H9 (cell line): Measurements from ENCODE around the gene FGF3. TPM values are rescaled to one million over a fixed set of nuclear protein-coding genes. Genes with fewer than 3 reads are reported as not detected.

ENCODE experiments used
- DNase-seq: peaks from one replicate; pipeline ENCODE4 v3.0.0-alpha.2; 2017
- H2AFZ ChIP-seq: one replicate; pipeline ENCODE4 v1.6.1; 2013; ENCODE audit warnings: mild to moderate bottlenecking, low read length, control low read depth, moderate library complexity
- H2AK5ac ChIP-seq: 2 replicates; pipeline ENCODE4 v1.6.1; 2013; ENCODE audit warnings: low read length, control low read depth, mixed read lengths; ENCODE audit not compliant: insufficient read length
- H2BK120ac ChIP-seq: one replicate; pipeline ENCODE4 v1.6.1; 2013; ENCODE audit warnings: low read depth, mild to moderate bottlenecking, low read length, control low read depth, inconsistent platforms; ENCODE audit not compliant: poor library complexity, severe bottlenecking
- H2BK12ac ChIP-seq: 2 replicates; pipeline ENCODE4 v1.6.1; 2013; ENCODE audit warnings: low read length, control low read depth, mixed read lengths, low read depth; ENCODE audit not compliant: insufficient read length
- H2BK15ac ChIP-seq: 2 replicates; pipeline ENCODE4 v1.6.1; 2013; ENCODE audit warnings: low read depth, low read length, control low read depth
- H2BK20ac ChIP-seq: one replicate; pipeline ENCODE4 v1.6.1; 2013; ENCODE audit warnings: low read depth, mild to moderate bottlenecking, low read length, control low read depth, inconsistent platforms; ENCODE audit not compliant: poor library complexity, severe bottlenecking
- H2BK5ac ChIP-seq: 2 replicates; pipeline ENCODE4 v1.6.1; 2013; ENCODE audit warnings: low read length, control low read depth, mixed read lengths; ENCODE audit not compliant: insufficient read length
- H3K14ac ChIP-seq: 2 replicates; pipeline ENCODE4 v1.6.1; 2013; ENCODE audit warnings: low read length, control low read depth; ENCODE audit not compliant: insufficient read depth
- H3K18ac ChIP-seq: 2 replicates; pipeline ENCODE4 v1.6.1; 2013; ENCODE audit warnings: low read depth, mild to moderate bottlenecking, mixed read lengths, low read length, control low read depth; ENCODE audit not compliant: insufficient read length
- H3K23ac ChIP-seq: 2 replicates; pipeline ENCODE4 v1.6.1; 2013; ENCODE audit warnings: low read length, control low read depth, mixed read lengths, low read depth; ENCODE audit not compliant: insufficient read length
- H3K23me2 ChIP-seq: 2 replicates; pipeline ENCODE4 v1.6.1; 2013; ENCODE audit warnings: low read depth, mild to moderate bottlenecking, mixed read lengths, low read length, control low read depth; ENCODE audit not compliant: insufficient read length, poor library complexity, severe bottlenecking
- H3K27ac ChIP-seq: 2 replicates; pipeline ENCODE4 v1.5.1; 2013; ENCODE audit warnings: low read length, control low read depth, mixed read lengths, low read depth; ENCODE audit not compliant: insufficient read length
- H3K27me3 ChIP-seq: 2 replicates; pipeline ENCODE4 v1.6.1; 2013; ENCODE audit warnings: low read length, control low read depth, inconsistent platforms; ENCODE audit not compliant: insufficient read depth
- H3K4ac ChIP-seq: 2 replicates; pipeline ENCODE4 v1.6.1; 2013; ENCODE audit warnings: low read depth, mild to moderate bottlenecking, control low read depth, inconsistent platforms, low read length, moderate library complexity
- H3K4me1 ChIP-seq: 2 replicates; pipeline ENCODE4 v1.6.1; 2013; ENCODE audit warnings: low read length, control low read depth, inconsistent platforms; ENCODE audit not compliant: insufficient read depth
- H3K4me2 ChIP-seq: 2 replicates; pipeline ENCODE4 v1.6.1; 2013; ENCODE audit warnings: low read length, control low read depth, mixed read lengths; ENCODE audit not compliant: insufficient read length, insufficient read depth
- H3K56ac ChIP-seq: 2 replicates; pipeline ENCODE4 v1.6.1; 2013; ENCODE audit warnings: low read depth, mild to moderate bottlenecking, mixed read lengths, low read length, control low read depth; ENCODE audit not compliant: insufficient read length
- H3K79me1 ChIP-seq: 2 replicates; pipeline ENCODE4 v1.6.1; 2013; ENCODE audit warnings: low read depth, mild to moderate bottlenecking, moderate library complexity, low read length, control low read depth, inconsistent platforms; ENCODE audit not compliant: insufficient read depth, poor library complexity, severe bottlenecking
- H3K79me2 ChIP-seq: 2 replicates; pipeline ENCODE4 v1.6.1; 2013; ENCODE audit warnings: low read length, control low read depth, inconsistent platforms; ENCODE audit not compliant: insufficient read depth
- H3K9ac ChIP-seq: 2 replicates; pipeline ENCODE4 v1.6.1; 2013; ENCODE audit warnings: low read length, control low read depth, mixed read lengths; ENCODE audit not compliant: insufficient read length; ENCODE audit errors: extremely low read depth
- H3K9me3 ChIP-seq: one replicate; pipeline ENCODE4 v1.6.1; 2013; ENCODE audit warnings: low read depth, low read length, inconsistent platforms; ENCODE audit not compliant: control insufficient read depth
- H3T11ph ChIP-seq: one replicate; pipeline ENCODE4 v1.6.1; 2013; ENCODE audit warnings: mild to moderate bottlenecking, low read length, control low read depth, inconsistent platforms
- H4K20me1 ChIP-seq: one replicate; pipeline ENCODE4 v1.6.1; 2013; ENCODE audit not compliant: control insufficient read depth, insufficient read length, insufficient read depth
- H4K5ac ChIP-seq: 2 replicates; pipeline ENCODE4 v1.6.1; 2013; ENCODE audit warnings: low read depth, mild to moderate bottlenecking, mixed read lengths, low read length, control low read depth; ENCODE audit not compliant: insufficient read length
- H4K8ac ChIP-seq: replicated peaks from 2 replicates; pipeline ENCODE4 v1.6.1; 2013; ENCODE audit warnings: low read length, control low read depth, mixed read lengths, low read depth; ENCODE audit not compliant: insufficient read length
- H4K91ac ChIP-seq: 2 replicates; pipeline ENCODE4 v1.6.1; 2013; ENCODE audit warnings: low read depth, mild to moderate bottlenecking, moderate library complexity, mixed read lengths, low read length, control low read depth; ENCODE audit not compliant: insufficient read length
- H3K27ac Mint-ChIP-seq, 3 experiments: 2 replicates in 2 of 3; 3 replicates in 1 of 3; pipeline ENCODE4 v1.8.0; 2020 to 2021; ENCODE audit warnings: mixed read lengths in 3 of 3, mild to moderate bottlenecking in 1 of 3, moderate library complexity in 1 of 3
- H3K27me3 Mint-ChIP-seq: 2 replicates; pipeline ENCODE4 v1.8.0; 2021; ENCODE audit warnings: low read depth, mild to moderate bottlenecking, moderate library complexity, mixed read lengths
- H3K36me3 Mint-ChIP-seq, 3 experiments: 2 replicates in 2 of 3; 3 replicates in 1 of 3; pipeline ENCODE4 v1.8.0; 2020 to 2021; ENCODE audit warnings: low read depth in 3 of 3, mixed read lengths in 3 of 3; ENCODE audit not compliant: insufficient read depth in 1 of 3
- H3K4me1 Mint-ChIP-seq, 2 experiments: 2 replicates each; pipeline ENCODE4 v1.8.0; 2020; ENCODE audit warnings: mixed read lengths in 2 of 2
- H3K4me3 Mint-ChIP-seq, 2 experiments: 2 replicates in 1 of 2; 3 replicates in 1 of 2; pipeline ENCODE4 v1.8.0; 2020 to 2021; ENCODE audit warnings: mild to moderate bottlenecking in 2 of 2, mixed read lengths in 2 of 2, moderate library complexity in 1 of 2
- H3K9me3 Mint-ChIP-seq, 2 experiments: 2 replicates in 1 of 2; 3 replicates in 1 of 2; pipeline ENCODE4 v1.8.0; 2020; ENCODE audit warnings: mild to moderate bottlenecking in 2 of 2, mixed read lengths in 2 of 2, moderate library complexity in 1 of 2
- CTCF ChIP-seq: fragments of 200-600 bp; sonication (generic); conservative IDR thresholded peaks from 3 replicates; pipeline ENCODE4 v1.8.0; 2021; ENCODE audit warnings: antibody characterized with exemption, mild to moderate bottlenecking
- WGBS: extraction: QIAGEN DNeasy Blood & Tissue Kit; methylation state at CpG from one replicate; pipeline ENCODE4 v1.1.7; 2013; ENCODE audit warnings: missing lambda C conversion rate, low lambda C conversion rate, mixed read lengths; ENCODE audit not compliant: insufficient read length; ENCODE audit errors: extremely low coverage; 5-methylcytosine and 5-hydroxymethylcytosine counted together
- total RNA-seq: library from RNA; stranded (reverse); gene quantifications from 2 replicates; pipeline ENCODE4 v1.2.1, GENCODE V29; 2021

FGF3 gene
- total RNA-seq, 1 experiment from 2014 or later: not detected

DNA sequence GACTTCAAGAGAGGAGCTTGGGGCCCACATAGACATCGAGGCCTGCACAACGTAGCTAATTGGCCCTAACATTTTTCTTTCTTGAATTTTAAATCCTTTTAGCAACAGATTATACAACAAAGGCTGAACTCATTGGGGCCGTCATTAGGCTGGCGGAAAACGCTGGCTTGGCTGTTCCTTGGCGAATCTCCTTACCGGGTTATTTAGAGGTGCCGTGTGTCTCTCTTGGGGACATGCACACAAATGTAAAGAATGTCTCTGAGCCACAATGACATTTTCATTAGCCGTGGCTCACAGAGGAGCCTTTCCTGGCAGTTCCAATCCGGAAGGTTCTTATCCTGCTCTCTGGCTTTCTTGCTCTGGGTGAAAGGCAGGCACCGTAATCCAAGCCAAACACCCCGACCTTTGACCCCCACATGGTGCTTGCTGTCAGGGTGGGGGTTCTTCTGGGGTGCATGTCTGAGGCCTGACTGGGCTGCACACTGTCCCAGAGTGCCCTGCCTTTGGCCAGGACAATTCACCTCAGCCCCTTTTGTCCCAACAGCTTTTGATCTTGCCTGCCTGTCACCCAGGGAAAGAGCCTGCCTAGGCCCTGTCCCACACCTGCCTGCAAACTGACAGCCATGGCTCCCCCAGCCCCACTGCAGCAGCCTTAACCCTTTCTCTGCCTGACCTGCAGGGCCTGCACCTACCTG is 9.2 kb upstream of the FGF3 start:
- Histone ChIP-seq H4K8ac (no peak overlapping the region), H4K5ac (no peak overlapping the region), H3K23me2 (no peaks in the 10 kb centered on the region), H2BK5ac (no peak overlapping the region), H4K91ac (no peak overlapping the region), H2BK120ac (no peak overlapping the region), H3K18ac (no peak overlapping the region), H2AFZ (no peak overlapping the region), H3K79me1 (no peaks in the 10 kb centered on the region), H3K27ac (no peak overlapping the region), H3T11ph (no peak overlapping the region), H2BK20ac (no peak overlapping the region), H3K14ac (no peak overlapping the region), H2BK12ac (no peak overlapping the region), H4K20me1 (no peaks in the 10 kb centered on the region), H3K56ac (no peak overlapping the region), H3K79me2 (no peaks in the 10 kb centered on the region), H2AK5ac (no peak overlapping the region), H3K9ac (no peak overlapping the region), H3K27me3 (no peaks in the 10 kb centered on the region), H3K23ac (no peak overlapping the region), H3K4me1 (no peaks in the 10 kb centered on the region), H3K4ac (no peak overlapping the region), H3K4me2 (no peak overlapping the region), H2BK15ac (0 out of 2 replicates have a peak overlapping the region, but pooled peaks have one; percentile 9), H3K9me3 (no peaks in the 10 kb centered on the region)
- no peak overlapping the region; a peak in 1 of 7 replicates for H3K27ac Mint-ChIP-seq
- H3K4me3 Mint-ChIP-seq: no peak overlapping the region
- no peaks in the 10 kb centered on the region for H3K9me3 Mint-ChIP-seq
- no peak for TF ChIP-seq CTCF
- peaks cover 30 to 33% of the 10 kb centered on the region in 2 experiments for H3K4me1 Mint-ChIP-seq
- WGBS: no CpG with 5 or more reads among the region's 12 CpGs
- DNase-seq: no peak
- H3K36me3 Mint-ChIP-seq: no peaks in the 10 kb centered on the region
- peaks cover 48% of the 10 kb centered on the region for H3K27me3 Mint-ChIP-seq
